ENCODE measurements around the gene NBPF11. TPM values are rescaled to one million over a fixed set of nuclear protein-coding genes. Genes with fewer than 3 reads are reported as not detected.
A peak's percentile ranks its signal among the peaks of the same experiment; 100 is the strongest.
"Not testable (repeated sequence)": the region's sequence is repeated elsewhere in the genome, so short reads cannot be mapped to it uniquely, and the experiment has no call there.

The NBPF11 gene
- 10 to 100 TPM; 15.2 to 16.1 TPM for total RNA-seq

GRCh38 chr1:148151911-148152656 lies at the start of gene NBPF11:
Gene NBPF11 (minus strand): TSS chr1:148152281. CDS start chr1:148127003, 25,278 bp downstream.
- H3K9me3 Mint-ChIP-seq; H3K36me3 Mint-ChIP-seq (ENCODE audit: insufficient read depth in 2 of 2); H3K27me3 Mint-ChIP-seq (ENCODE audit: low read depth): not testable (repeated sequence)
- Mint-ChIP-seq H3K4me1 (ENCODE audit: low read depth) (peaks cover 23% of the 10 kb centered on the region), H3K27ac (peak within 1 kb of the TSS; percentile 75), H3K4me3 (peak within 1 kb of the TSS; percentile 92 to 98)
- peak; percentile 90 to 91 for DNase-seq
- peak; percentile 98 for ATAC-seq (replicated peaks in 1 of 2)

- not testable (repeated sequence) for DNase-seq; H3K36me3 Mint-ChIP-seq (ENCODE audit: insufficient read depth in 2 of 2); H3K9me3 Mint-ChIP-seq; H3K27me3 Mint-ChIP-seq (ENCODE audit: low read depth); H3K27ac Mint-ChIP-seq; H3K4me3 Mint-ChIP-seq; H3K4me1 Mint-ChIP-seq (ENCODE audit: low read depth)
- peak in 1 of 2 donors; percentile 38 for ATAC-seq (replicated peaks in 1 of 2)
Measured at GRCh38 chr1:148197396-148197795, 45.3 kb upstream of the NBPF11 start.

- not testable (repeated sequence) for DNase-seq
Measured at GRCh38 chr1:148196949-148197348, 44.9 kb upstream of the NBPF11 start.

GRCh38 chr1:148195115-148195514 lies 43.0 kb upstream of the NBPF11 start:
- not testable (repeated sequence) for H3K27me3 Mint-ChIP-seq (ENCODE audit: low read depth); H3K4me1 Mint-ChIP-seq (ENCODE audit: low read depth); H3K36me3 Mint-ChIP-seq (ENCODE audit: insufficient read depth in 2 of 2); H3K27ac Mint-ChIP-seq; H3K4me3 Mint-ChIP-seq; H3K9me3 Mint-ChIP-seq; DNase-seq
- peak; percentile 39 to 63 for ATAC-seq (replicated peaks in 1 of 2)

More at GRCh38 chr1:148196949-148197348, 44.9 kb upstream of the NBPF11 start:
- H3K4me1 Mint-ChIP-seq (ENCODE audit: low read depth); H3K9me3 Mint-ChIP-seq; H3K4me3 Mint-ChIP-seq; H3K36me3 Mint-ChIP-seq (ENCODE audit: insufficient read depth in 2 of 2); H3K27ac Mint-ChIP-seq; H3K27me3 Mint-ChIP-seq (ENCODE audit: low read depth): not testable (repeated sequence)
- ATAC-seq (replicated peaks in 1 of 2), result peak; percentile 84 to 85

- not testable (repeated sequence) for H3K4me3 Mint-ChIP-seq; H3K27me3 Mint-ChIP-seq (ENCODE audit: low read depth); H3K4me1 Mint-ChIP-seq (ENCODE audit: low read depth); ATAC-seq (replicated peaks in 1 of 2); H3K27ac Mint-ChIP-seq; H3K36me3 Mint-ChIP-seq (ENCODE audit: insufficient read depth in 2 of 2); DNase-seq; H3K9me3 Mint-ChIP-seq
Measured at GRCh38 chr1:148188768-148189167, 36.7 kb upstream of the NBPF11 start.

- DNase-seq; H3K27ac Mint-ChIP-seq; ATAC-seq (replicated peaks in 1 of 2); H3K36me3 Mint-ChIP-seq (ENCODE audit: insufficient read depth in 2 of 2); H3K4me1 Mint-ChIP-seq (ENCODE audit: low read depth); H3K9me3 Mint-ChIP-seq; H3K27me3 Mint-ChIP-seq (ENCODE audit: low read depth); H3K4me3 Mint-ChIP-seq: not testable (repeated sequence)
Measured at GRCh38 chr1:148178682-148179081, 26.6 kb upstream of the NBPF11 start.

- not testable (repeated sequence) for DNase-seq; H3K9me3 Mint-ChIP-seq; ATAC-seq (replicated peaks in 1 of 2); H3K27ac Mint-ChIP-seq; H3K4me1 Mint-ChIP-seq (ENCODE audit: low read depth); H3K36me3 Mint-ChIP-seq (ENCODE audit: insufficient read depth in 2 of 2); H3K4me3 Mint-ChIP-seq; H3K27me3 Mint-ChIP-seq (ENCODE audit: low read depth)
Measured at GRCh38 chr1:148175414-148175813, 23.3 kb upstream of the NBPF11 start.

GRCh38 chr1:148171995-148172394 lies 19.9 kb upstream of the NBPF11 start:
- not testable (repeated sequence) for H3K9me3 Mint-ChIP-seq; ATAC-seq (replicated peaks in 1 of 2); H3K4me1 Mint-ChIP-seq (ENCODE audit: low read depth); H3K27me3 Mint-ChIP-seq (ENCODE audit: low read depth); H3K4me3 Mint-ChIP-seq; H3K27ac Mint-ChIP-seq; H3K36me3 Mint-ChIP-seq (ENCODE audit: insufficient read depth in 2 of 2); DNase-seq

GRCh38 chr1:148166558-148167492 lies 14.7 kb upstream of the NBPF11 start:
- no peak overlapping the region for H3K4me3 Mint-ChIP-seq
- no peaks in the 10 kb centered on the region for H3K9me3 Mint-ChIP-seq
- H3K27ac Mint-ChIP-seq, result no peak overlapping the region
- ATAC-seq (replicated peaks in 1 of 2) (peak in 1 of 2 donors; percentile 28), DNase-seq (no peak)
- H3K36me3 Mint-ChIP-seq (ENCODE audit: insufficient read depth in 2 of 2), result no peaks in the 10 kb centered on the region
- peaks cover 6% of the 10 kb centered on the region for H3K4me1 Mint-ChIP-seq (ENCODE audit: low read depth)
- H3K27me3 Mint-ChIP-seq (ENCODE audit: low read depth), result peaks cover 12% of the 10 kb centered on the region

GRCh38 chr1:148162363-148162762 lies 10.3 kb upstream of the NBPF11 start:
- H3K36me3 Mint-ChIP-seq (ENCODE audit: insufficient read depth in 2 of 2), result no peaks in the 10 kb centered on the region
- H3K27ac Mint-ChIP-seq, result no peak overlapping the region
- ATAC-seq (replicated peaks in 1 of 2), result no peak
- no peak overlapping the region for H3K4me3 Mint-ChIP-seq
- no peaks in the 10 kb centered on the region for H3K9me3 Mint-ChIP-seq
- peaks cover 12% of the 10 kb centered on the region for H3K4me1 Mint-ChIP-seq (ENCODE audit: low read depth)
- no peak for DNase-seq
- peaks cover 35% of the 10 kb centered on the region for H3K27me3 Mint-ChIP-seq (ENCODE audit: low read depth)

- no peak for ATAC-seq (replicated peaks in 1 of 2)
- no peak overlapping the region for H3K4me3 Mint-ChIP-seq
- no peak for DNase-seq
- H3K36me3 Mint-ChIP-seq (ENCODE audit: insufficient read depth in 2 of 2), result no peaks in the 10 kb centered on the region
- H3K27ac Mint-ChIP-seq, result no peak overlapping the region
- peaks cover 7% of the 10 kb centered on the region for H3K4me1 Mint-ChIP-seq (ENCODE audit: low read depth)
- no peaks in the 10 kb centered on the region for H3K9me3 Mint-ChIP-seq
- peaks cover 35% of the 10 kb centered on the region for H3K27me3 Mint-ChIP-seq (ENCODE audit: low read depth)
Measured at GRCh38 chr1:148161053-148161901, 9.2 kb upstream of the NBPF11 start.

GRCh38 chr1:148160343-148161052 lies 8.4 kb upstream of the NBPF11 start:
- Mint-ChIP-seq H3K27me3 (ENCODE audit: low read depth) (peaks cover 42% of the 10 kb centered on the region), H3K27ac (no peak overlapping the region), H3K4me1 (ENCODE audit: low read depth) (peaks cover 15% of the 10 kb centered on the region), H3K4me3 (no peak overlapping the region), H3K36me3 (ENCODE audit: insufficient read depth in 2 of 2) (no peaks in the 10 kb centered on the region), H3K9me3 (no peaks in the 10 kb centered on the region)
- ATAC-seq (replicated peaks in 1 of 2) (no peak), DNase-seq (no peak)
